ENCODE data around the gene HIF1AN. TPM values are rescaled to one million over a fixed set of nuclear protein-coding genes. Genes with fewer than 3 reads are reported as not detected.

The HIF1AN gene
- polyA plus RNA-seq (2012; ENCODE audit: insufficient read depth, insufficient read length) = 42.6 TPM

DNA sequence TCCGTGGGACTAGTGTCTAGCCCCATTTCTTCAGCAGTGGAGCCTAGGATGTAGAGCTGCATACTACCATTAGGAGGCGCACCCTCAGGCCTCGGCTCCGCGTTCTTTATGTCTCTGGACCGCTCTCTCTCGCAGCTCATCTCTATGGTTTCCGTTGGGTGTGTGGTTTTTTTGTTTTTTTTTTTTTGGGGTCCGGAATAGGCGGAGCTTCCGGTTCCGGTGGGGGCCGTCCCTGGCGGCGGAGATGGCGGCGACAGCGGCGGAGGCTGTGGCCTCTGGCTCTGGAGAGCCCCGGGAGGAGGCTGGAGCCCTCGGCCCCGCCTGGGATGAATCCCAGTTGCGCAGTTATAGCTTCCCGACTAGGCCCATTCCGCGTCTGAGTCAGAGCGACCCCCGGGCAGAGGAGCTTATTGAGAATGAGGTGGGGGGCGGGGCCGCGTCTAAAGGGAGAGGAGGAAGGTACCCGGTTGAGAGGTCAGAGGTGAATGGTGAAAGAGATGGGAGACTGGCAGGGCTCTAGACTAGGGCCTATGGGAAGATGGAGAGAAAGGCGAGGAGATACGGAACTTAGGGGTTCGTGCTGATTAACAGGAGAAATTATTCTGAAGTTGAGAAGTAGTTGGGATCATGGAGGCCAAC, at the start of gene HIF1AN:
HIF1AN (plus strand) TSS at position 229 of the 639 bp plus-strand sequence; CDS start at position 245, 16 bp downstream.
- peak within 1 kb of the TSS; percentile 89 for H3K4me3 ChIP-seq (ENCODE audit: low read length)
- DNase-seq (ENCODE audit: low read depth, low spot score) = peak; percentile 97

DNA sequence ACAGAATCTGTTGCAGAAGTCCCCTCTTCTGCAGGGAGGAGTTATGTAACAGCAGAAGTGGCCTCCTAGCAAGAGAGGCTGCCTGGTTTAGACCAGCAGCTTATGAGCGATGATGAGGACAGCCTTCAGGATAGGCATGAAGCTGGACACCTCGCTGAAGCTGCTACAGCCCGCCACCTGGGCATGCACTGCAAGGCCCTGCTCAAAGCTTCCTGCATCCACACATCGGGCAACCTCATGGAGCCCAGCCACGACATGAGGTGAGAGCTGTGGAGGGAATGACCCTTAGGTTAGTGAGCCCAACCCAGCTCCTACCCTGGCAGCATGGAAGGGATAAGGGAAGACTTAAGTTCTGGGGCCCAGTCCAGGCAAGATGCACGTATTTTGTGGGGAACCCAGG, 48.2 kb upstream of the HIF1AN start:
- no peak for DNase-seq (ENCODE audit: low read depth, low spot score)
- no peak overlapping the region for H3K4me3 ChIP-seq (ENCODE audit: low read length)

DNA sequence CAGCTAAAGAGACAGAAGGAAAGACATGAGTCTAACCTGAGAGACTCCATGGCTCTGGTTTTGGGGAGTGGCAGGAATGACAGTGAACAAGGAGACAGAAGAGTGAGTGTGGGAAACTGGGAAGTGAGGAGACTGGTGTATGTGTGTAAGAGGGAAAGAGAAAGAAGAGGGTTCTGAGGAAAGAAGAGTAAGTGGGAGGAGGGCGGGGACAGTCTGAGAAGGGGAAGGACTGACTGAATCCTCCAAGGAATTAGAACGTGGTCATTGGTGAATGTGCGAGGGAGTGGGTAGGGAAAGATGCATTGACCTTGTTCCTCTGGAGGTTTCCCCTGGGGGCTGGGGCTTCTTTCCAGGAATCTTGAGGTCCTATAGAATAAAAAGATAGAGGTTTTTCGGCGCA, 46.3 kb upstream of the HIF1AN start:
- H3K4me3 ChIP-seq (ENCODE audit: low read length) = no peak overlapping the region
- no peak for DNase-seq (ENCODE audit: low read depth, low spot score)

DNA sequence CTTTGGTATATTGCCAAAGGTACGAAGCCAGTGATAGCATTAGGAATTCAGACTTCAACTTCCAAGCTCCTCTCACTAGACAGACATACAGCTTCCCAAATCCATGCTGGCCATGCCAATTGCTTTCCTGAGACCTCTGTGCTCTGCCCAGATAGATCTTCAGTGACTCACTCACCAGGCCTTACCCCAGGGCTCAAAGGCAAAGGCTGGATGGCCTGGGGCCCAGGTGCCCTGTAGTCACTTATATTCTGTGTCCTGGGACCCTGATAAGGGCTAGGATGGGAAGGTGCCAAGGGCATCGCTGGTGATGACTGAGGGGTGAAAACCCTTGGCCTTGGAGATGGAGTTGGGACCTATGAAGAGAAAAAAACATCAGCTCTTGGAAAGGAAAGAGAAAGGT, 45.2 kb upstream of the HIF1AN start:
- no peak for DNase-seq (ENCODE audit: low read depth, low spot score)
- no peak overlapping the region for H3K4me3 ChIP-seq (ENCODE audit: low read length)

DNA sequence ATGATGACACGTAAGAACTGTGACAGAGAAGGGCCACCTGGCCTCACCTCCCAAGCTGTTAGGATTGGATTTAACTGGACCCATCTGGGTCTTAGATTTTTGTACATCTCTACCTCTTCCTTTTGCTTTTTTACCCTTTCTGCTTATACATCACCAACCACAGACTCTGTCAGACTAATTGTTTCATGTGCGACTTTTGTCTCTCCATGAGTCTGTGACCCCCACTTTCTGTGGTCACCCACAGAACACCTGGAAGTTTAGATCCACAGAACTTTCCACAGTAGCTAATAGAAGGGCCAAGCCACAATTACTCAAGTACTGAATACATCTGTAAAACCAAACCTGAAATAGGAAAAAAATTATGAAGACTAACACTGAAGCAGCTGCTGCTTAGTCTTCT, 39.2 kb upstream of the HIF1AN start:
- peak; percentile 80 for DNase-seq (ENCODE audit: low read depth, low spot score)
- no peak overlapping the region for H3K4me3 ChIP-seq (ENCODE audit: low read length)

DNA sequence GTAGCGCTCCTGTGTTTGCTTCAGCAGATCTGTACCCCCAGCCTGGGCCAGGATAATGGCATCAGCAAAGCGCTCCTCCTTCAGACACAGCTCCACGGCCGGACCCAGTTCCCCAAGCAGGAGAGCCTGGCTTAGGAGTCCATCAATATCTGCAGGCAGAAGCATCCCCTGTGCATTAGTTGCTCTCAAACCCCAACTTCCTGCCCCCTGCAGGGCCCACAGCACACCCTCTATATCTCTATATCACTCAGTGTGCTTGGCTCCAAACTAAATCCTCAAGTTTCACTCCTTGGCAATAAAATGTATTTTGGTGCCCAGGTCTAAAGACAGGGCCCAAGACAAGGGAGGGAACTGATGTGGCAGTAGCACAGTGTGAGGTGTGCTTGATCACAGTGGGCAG, 37.7 kb upstream of the HIF1AN start:
- H3K4me3 ChIP-seq (ENCODE audit: low read length) = no peak overlapping the region

DNA sequence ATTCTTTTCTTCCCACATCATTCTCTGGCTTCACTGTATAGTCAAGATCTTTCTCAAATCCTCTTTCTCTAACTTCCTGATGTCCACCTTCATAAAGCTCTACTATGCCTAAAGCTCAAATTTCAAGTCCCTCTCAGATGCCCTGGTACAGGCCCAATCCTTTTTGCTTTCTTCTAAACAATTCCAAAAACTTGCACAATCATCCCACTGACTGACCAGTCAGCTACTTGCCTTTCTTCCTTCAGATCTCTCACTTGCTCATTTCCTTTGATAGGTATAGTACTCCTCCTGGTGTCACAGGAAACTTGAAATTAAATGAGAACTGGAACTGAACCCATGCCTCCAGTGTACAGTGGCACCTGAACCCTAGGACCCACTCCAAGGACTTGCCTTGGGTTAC, 34.3 kb upstream of the HIF1AN start:
- H3K4me3 ChIP-seq (ENCODE audit: low read length) = no peak overlapping the region
- no peak for DNase-seq (ENCODE audit: low read depth, low spot score)

More for the DNA sequence above, 37.7 kb upstream of the HIF1AN start:
- no peak for DNase-seq (ENCODE audit: low read depth, low spot score)

DNA sequence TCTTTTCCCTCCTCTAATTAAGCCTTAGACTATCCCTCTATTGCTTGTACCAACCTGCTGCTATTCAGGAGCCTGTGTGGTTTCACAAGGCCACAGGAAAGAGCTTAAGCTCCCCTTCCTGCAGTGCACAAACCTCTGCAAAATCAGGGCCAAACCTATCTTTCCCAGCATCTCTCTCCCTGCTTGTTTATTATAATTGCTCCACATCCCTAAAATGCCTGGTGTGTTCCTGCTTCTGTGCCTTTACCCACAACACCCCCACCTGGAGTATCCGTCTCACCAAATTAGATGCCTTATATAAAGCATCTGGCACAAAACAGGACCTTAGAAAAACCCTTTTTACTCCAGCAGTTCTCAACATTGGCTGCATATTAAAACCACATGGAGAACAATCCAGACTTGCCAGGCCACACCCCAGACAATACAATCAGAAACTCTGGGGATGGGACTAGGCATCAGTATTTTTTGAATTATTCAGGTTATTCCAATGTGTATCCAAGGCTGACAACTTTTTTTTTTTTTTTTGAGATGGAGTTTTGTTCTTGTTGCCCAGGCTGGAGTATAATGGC, 32.7 kb upstream of the HIF1AN start:
- no peak for DNase-seq (ENCODE audit: low read depth, low spot score)

DNA sequence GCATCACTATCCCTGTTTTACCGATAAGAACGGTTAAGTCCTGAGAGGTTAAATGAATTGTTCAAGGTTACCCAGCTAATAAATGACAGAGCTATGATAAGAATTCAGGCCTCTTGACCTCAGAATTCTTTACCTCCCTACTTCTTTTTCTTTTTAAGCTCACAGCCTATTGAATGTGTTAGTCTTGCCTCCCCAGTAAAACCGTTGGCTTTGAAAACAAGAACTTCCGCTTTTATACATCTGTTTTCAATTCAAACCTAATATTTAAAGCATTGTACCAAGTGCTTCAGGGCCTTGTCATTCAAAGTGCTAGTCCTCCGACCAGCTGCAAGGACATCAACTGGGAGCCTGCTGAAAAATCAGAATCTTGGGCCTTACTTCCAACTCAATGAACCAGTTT, 31.6 kb upstream of the HIF1AN start:
- no peak for DNase-seq (ENCODE audit: low read depth, low spot score)
- no peak overlapping the region for H3K4me3 ChIP-seq (ENCODE audit: low read length)

More for the DNA sequence above, 32.7 kb upstream of the HIF1AN start:
- H3K4me3 ChIP-seq (ENCODE audit: low read length) = no peak overlapping the region

DNA sequence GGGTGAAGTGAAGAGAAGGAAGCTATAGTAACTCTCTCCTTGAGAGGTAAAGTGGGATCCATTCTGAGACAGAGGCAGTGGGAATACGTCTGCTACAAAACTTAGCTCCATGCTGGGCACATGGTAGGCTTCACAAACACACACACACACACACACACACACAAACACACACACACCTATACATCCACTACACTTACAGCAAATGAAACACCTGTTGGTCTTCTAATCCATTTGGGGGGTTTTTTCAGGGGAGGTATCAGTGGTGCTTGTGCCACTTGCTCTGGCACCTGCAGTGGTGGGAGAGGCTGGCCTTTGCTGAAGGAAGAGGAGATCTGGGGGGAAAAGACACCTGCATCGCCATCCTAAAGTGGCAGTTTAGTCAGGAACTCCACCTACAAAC, 30.6 kb upstream of the HIF1AN start:
- DNase-seq (ENCODE audit: low read depth, low spot score) = no peak
- H3K4me3 ChIP-seq (ENCODE audit: low read length) = no peak overlapping the region

DNA sequence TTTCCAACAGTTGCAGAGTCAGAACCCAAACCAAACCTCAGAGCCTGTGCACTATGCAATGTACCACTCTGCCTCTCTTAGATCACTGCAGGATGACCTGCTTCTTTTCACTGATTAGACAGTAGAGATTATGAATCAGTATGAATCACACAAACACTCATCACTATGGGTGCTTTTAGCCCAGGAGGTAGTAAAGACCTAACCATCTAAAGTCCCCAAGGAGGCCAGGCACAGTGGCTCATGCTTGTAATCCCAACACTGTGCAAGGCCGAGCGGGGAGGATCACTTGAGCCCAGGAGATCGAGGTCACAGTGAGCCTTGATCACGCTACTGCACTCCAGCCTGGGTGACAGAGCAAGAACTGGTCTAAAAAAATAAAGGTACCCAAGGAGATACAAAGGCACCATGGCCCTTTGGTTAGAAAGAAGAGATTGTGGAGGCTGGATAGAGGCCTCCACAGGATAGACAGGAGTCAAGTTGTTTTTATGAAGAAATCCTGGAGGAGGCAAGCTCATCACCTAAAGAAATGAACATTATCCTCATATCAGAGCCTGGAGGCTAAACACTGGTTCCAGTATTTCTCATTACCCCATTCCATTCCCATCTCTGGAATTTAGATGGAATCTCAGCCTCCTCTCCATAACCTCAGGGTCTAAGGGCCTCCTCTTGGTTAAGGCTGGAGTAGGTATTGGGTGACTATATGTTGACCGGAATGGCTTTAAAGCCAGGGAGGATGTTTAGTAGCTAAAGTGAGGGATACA, 29.0 kb upstream of the HIF1AN start:
- DNase-seq (ENCODE audit: low read depth, low spot score) = no peak
- H3K4me3 ChIP-seq (ENCODE audit: low read length) = no peak overlapping the region

DNA sequence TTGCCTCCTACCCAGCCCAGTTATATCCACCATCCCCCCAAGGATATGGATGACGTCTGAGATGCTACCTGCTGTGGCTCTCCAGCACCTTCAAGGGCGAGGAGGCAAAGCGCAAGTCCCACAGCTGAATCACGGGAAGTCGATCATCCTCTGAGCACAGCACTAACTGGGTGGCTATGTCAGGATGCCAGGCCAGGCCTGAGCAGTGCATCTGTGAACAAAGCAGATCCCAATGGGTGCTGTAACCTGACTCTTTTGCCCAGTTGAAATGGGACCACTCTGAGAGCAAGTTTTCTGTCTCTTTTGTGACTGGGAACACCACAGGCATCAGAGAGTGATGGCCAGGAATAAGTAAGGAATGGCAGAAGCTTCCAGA, 28.4 kb upstream of the HIF1AN start:
- no peak for DNase-seq (ENCODE audit: low read depth, low spot score)
- H3K4me3 ChIP-seq (ENCODE audit: low read length) = no peak overlapping the region

DNA sequence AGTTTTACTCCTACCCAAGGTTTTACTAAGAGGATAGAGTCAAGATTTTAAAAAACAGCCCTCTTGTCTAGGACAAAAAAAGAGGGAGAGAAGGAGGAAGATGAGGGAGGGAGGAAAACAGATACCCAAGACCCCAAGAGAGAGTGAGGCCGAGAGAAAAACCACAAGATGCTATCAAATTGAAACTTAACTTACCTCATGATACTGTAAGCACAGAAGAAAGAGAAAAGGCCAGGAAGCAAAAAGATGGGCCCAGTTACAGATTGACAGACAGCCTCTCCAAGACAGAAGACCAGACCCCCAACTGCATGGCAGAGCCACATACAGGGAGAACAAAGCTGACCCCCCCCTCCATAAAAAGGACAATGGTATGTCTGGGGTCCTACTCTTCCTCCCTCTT, 27.5 kb upstream of the HIF1AN start:
- H3K4me3 ChIP-seq (ENCODE audit: low read length) = peak overlapping the region; percentile 47
- DNase-seq (ENCODE audit: low read depth, low spot score) = peak; percentile 48

DNA sequence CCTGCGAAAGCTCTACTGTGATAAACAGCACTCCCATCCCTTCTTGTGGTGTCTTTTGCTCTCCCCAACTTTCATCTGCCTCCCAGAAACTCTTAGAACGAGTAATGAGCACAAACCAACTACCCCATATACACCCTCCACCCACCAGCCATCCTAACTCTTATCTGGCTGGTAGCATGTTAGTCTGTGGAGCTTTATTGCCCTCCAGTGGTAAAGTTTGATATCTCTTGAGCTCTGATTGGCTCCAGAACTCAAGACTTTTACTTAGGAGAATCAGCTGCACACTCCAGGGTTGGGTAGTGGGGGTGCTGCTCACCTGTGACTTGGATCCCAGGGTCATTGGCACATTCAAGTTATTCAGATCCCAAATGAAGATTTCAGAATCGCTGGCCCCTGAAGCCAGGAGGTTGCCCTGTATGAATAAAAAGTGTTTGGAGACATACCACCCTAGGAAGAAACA, 27.0 kb upstream of the HIF1AN start:
- DNase-seq (ENCODE audit: low read depth, low spot score) = peak; percentile 95
- H3K4me3 ChIP-seq (ENCODE audit: low read length) = peak overlapping the region; percentile 47

DNA sequence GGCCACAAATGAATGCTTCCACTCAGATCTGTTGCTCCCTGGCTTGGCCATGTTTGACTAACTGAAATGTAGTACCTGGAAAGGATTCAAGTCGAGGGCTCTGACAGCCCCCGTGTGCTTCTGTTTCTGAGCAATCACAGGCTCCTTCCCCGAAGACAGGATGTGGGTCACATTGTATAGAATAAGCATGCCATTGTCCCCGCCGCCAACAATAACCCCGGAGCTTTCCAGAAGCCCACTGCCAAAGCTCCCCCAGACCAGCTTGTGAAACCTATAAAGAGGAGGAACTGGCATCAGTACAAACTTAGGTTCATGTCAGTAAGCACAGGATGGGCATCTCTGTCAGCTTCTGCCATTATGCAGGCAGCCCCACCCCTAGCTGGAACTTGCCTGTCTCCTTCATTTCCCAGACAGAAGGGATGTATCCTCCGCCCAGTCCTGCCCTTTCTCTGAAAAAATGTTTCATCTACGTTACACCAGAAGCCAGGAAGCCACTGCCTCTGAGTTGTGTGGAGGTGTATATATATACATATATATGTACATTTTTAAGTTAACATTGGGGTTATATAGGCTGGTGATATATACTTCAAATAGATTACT, 26.4 kb upstream of the HIF1AN start:
- peak overlapping the region; percentile 47 for H3K4me3 ChIP-seq (ENCODE audit: low read length)
- peak; percentile 89 for DNase-seq (ENCODE audit: low read depth, low spot score)

DNA sequence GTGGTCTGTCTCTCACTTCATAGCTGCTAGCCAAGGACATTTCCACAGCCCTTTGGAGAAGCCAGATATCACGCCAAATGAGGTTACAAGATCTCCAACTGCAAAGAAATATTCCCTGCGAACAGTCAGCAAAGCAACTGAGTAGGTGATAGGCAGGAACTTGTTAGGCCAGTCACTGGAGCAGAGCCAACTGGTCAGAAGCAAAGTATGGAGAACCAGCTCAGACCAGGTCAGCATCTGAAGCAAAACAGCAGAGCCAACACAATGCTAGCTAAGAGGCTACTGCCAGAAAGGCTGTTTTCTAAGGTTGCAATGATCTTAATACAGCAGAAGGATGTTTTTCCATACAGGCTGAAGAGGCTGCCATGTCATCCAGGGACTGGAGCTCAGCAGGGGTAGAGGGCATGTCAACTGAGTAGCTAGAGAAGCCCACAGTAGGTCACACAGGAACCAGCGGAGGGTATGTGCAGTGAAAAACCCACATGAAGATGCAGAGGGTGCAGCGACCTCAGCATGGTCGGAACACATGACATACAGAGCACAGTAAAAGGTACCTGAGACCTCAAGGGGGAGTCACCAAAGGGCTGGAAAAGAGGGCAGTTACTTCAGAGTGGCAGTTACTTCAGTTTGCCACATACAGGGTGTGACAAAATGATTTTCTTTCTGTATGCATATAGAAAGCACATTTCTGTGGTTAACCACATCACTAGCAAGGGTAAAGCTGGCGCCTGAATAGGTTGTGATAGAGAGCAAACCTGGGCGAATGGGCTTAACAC, 25.0 kb upstream of the HIF1AN start:
- H3K4me3 ChIP-seq (ENCODE audit: low read length) = peak overlapping the region; percentile 34
- DNase-seq (ENCODE audit: low read depth, low spot score) = peak; percentile 100

DNA sequence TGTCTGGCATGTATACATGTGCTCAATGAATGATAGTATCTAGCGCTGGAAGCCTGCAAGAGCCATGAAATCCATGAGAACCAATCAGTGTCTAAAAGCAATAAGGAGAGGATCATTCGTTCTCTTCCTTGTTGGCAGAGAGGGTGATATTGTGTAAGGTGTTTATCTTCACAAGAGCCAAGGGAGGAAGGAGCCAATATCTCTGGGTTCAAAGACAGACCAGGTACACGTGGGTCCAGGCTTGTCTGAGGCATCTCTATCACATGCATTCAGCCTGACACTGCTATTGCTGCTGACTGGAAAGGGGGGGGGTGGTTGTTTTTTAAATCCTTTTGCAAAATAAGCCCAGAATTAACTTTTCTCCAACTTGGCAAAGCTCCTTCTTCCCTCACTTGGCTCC, 20.1 kb upstream of the HIF1AN start:
- DNase-seq (ENCODE audit: low read depth, low spot score) = no peak
- no peak overlapping the region for H3K4me3 ChIP-seq (ENCODE audit: low read length)

DNA sequence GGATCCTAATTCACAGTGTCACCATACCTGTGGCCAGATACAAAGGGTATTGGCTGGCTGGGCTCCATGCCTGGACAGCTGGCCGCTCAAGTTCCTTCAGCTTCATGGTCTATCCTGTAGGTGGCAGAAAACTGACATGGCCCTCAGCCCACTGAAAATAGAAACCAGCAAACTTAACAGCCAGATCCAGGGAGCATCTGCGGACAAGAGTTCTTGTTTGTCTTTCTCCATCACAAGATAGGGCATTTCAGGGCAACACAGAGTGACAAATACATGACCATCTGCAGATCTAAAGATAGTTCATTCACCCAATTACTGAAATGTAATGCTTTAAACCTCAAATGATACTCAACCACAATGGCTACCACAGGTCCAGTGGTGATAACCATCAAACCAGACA, 18.9 kb upstream of the HIF1AN start:
- no peak for DNase-seq (ENCODE audit: low read depth, low spot score)

DNA sequence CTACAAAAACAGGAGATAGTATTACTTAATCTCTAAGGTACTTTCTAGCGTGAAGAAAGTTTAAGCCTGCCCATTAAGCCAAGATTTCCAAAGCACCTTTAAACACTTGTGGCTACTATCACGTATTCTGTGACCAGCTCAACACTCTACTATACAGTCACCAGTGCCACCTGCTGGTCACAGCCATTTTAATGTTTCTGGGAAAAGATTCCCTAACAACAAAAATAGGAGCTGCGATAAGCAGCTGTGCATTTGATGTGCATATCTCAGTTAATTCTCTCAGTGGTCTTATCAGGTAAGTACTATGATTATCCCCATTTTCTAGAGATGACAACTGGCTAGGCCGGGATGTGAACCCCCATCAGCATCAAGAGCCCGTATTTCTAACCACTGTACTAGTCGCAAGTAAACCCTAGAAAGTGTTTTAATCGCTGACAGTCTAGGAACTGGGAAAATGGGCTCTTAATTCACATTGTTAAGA, 16.9 kb upstream of the HIF1AN start:
- peak; percentile 63 for DNase-seq (ENCODE audit: low read depth, low spot score)
- H3K4me3 ChIP-seq (ENCODE audit: low read length) = no peak overlapping the region

More for the DNA sequence above, 18.9 kb upstream of the HIF1AN start:
- H3K4me3 ChIP-seq (ENCODE audit: low read length) = no peak overlapping the region

Data from Jurkat, Clone E6-1 (cell line).